Peyer's patch (tissue), 4 donors: ENCODE measurements around the gene NFIX. TPM values are rescaled to one million over a fixed set of nuclear protein-coding genes. Genes with fewer than 3 reads are reported as not detected.

Experiments used
- DNase-seq, 3 donors: peaks; one replicate each; pipeline ENCODE4 v3.0.0-alpha.2; 2017 to 2019
- H3K27ac ChIP-seq, 4 donors: fragments of 200-600 bp; sonication (generic); one replicate each; pipeline ENCODE4 v1.5.1; 2016 to 2019
- H3K27me3 ChIP-seq, 2 donors: fragments of 200-600 bp; sonication (generic); one replicate each; pipeline ENCODE4 v1.5.1; 2019
- H3K36me3 ChIP-seq, 3 donors: fragments of 200-600 bp; sonication (generic); one replicate each; pipeline ENCODE4 v1.5.1; 2016 to 2019
- H3K4me1 ChIP-seq, 4 donors: fragments of 200-600 bp; sonication (generic); one replicate each; pipeline ENCODE4 v1.5.1; 2016 to 2019
- H3K4me3 ChIP-seq, 4 donors: fragments of 200-600 bp; sonication (generic); 1 replicate in 3 of 4; 2 replicates in 1 of 4; pipeline ENCODE4 v1.5.1; 2016 to 2019; ENCODE audit warnings: mild to moderate bottlenecking in 1 of 4
- H3K9me3 ChIP-seq, 4 donors: fragments of 200-600 bp; sonication (generic); one replicate each; pipeline ENCODE4 v1.5.1; 2016 to 2019; ENCODE audit warnings: mild to moderate bottlenecking in 1 of 4
- CTCF ChIP-seq, 6 experiments: fragments of 450-650 bp in 4 of 6; fragments of 200-600 bp in 2 of 6; sonication (generic) in 1 of 6; IDR thresholded peaks; one replicate each; pipeline ENCODE4 v1.5.1; 2017 to 2019; ENCODE audit warnings: antibody characterized with exemption in 6 of 6, mild to moderate bottlenecking in 3 of 6, moderate library complexity in 1 of 6
- POLR2A ChIP-seq, 2 donors: fragments of 450-650 bp; IDR thresholded peaks; one replicate each; pipeline ENCODE4 v1.5.1; 2017; ENCODE audit warnings: antibody characterized with exemption in 2 of 2, mild to moderate bottlenecking in 2 of 2, moderate library complexity in 2 of 2
- total RNA-seq, 4 donors: library from RNA; depleted of rRNA; stranded (reverse); fragments of >200 nt; gene quantifications; one replicate each; pipeline ENCODE4 v1.1.0, GENCODE V29; 2016

The NFIX gene
- total RNA-seq, 4 donors from 2014 or later, result 13.5 to 56.9 (median 40.0) TPM

- H3K27me3 ChIP-seq, result no peaks in the 10 kb centered on the region
- DNase-seq, result no peak
- H3K4me3 ChIP-seq, result no peak overlapping the region
- H3K4me1 ChIP-seq, result peaks cover 0 to 28% (median 9%) of the 10 kb centered on the region in 4 donors
- H3K36me3 ChIP-seq, result peaks cover 0 to 7% (median 0%) of the 10 kb centered on the region in 3 donors
- H3K9me3 ChIP-seq, result no peaks in the 10 kb centered on the region
- TF ChIP-seq CTCF (IDR thresholded peaks at IDR 0.05), result no peak
- TF ChIP-seq POLR2A (IDR thresholded peaks at IDR 0.05), result no peak
- no peak overlapping the region for H3K27ac ChIP-seq
These were observed 127.1 kb downstream of the NFIX start for GRCh38 chr19:13122275-13122878.

- no peak for TF ChIP-seq CTCF (IDR thresholded peaks at IDR 0.05)
- TF ChIP-seq POLR2A (IDR thresholded peaks at IDR 0.05), result no peak
These were observed 128.0 kb downstream of the NFIX start for GRCh38 chr19:13122980-13123957.

GRCh38 chr19:13127051-13127450 lies 131.8 kb downstream of the NFIX start:
- TF ChIP-seq POLR2A (IDR thresholded peaks at IDR 0.05), result no peak
- TF ChIP-seq CTCF (IDR thresholded peaks at IDR 0.05), result no peak
- Histone ChIP-seq H3K4me1 (peaks cover 0 to 6% (median 0%) of the 10 kb centered on the region in 4 donors), H3K4me3 (no peak overlapping the region), H3K9me3 (no peaks in the 10 kb centered on the region), H3K27ac (no peak overlapping the region), H3K27me3 (no peaks in the 10 kb centered on the region), H3K36me3 (peaks cover 0 to 7% (median 0%) of the 10 kb centered on the region in 3 donors)
- DNase-seq, result no peak

More at GRCh38 chr19:13122980-13123957, 128.0 kb downstream of the NFIX start:
- no peak for DNase-seq
- peaks cover 0 to 7% (median 0%) of the 10 kb centered on the region in 3 donors for H3K36me3 ChIP-seq
- no peak overlapping the region for H3K4me3 ChIP-seq
- no peaks in the 10 kb centered on the region for H3K9me3 ChIP-seq
- no peak overlapping the region for H3K27ac ChIP-seq
- H3K4me1 ChIP-seq, result peaks cover 0 to 28% (median 9%) of the 10 kb centered on the region in 4 donors
- H3K27me3 ChIP-seq, result no peaks in the 10 kb centered on the region

GRCh38 chr19:13127811-13128575 lies 132.7 kb downstream of the NFIX start:
- no peaks in the 10 kb centered on the region for H3K4me1 ChIP-seq
- no peak for DNase-seq
- H3K4me3 ChIP-seq, result no peak overlapping the region
- H3K27me3 ChIP-seq, result no peaks in the 10 kb centered on the region
- H3K9me3 ChIP-seq, result no peaks in the 10 kb centered on the region
- H3K36me3 ChIP-seq, result peaks cover 0 to 7% (median 0%) of the 10 kb centered on the region in 3 donors
- no peak for TF ChIP-seq POLR2A (IDR thresholded peaks at IDR 0.05)
- no peak for TF ChIP-seq CTCF (IDR thresholded peaks at IDR 0.05)
- no peak overlapping the region for H3K27ac ChIP-seq

GRCh38 chr19:13128583-13128982 lies 133.3 kb downstream of the NFIX start:
- Histone ChIP-seq H3K27me3 (no peaks in the 10 kb centered on the region), H3K36me3 (peaks cover 0 to 7% (median 0%) of the 10 kb centered on the region in 3 donors), H3K9me3 (no peaks in the 10 kb centered on the region), H3K27ac (no peak overlapping the region), H3K4me3 (no peak overlapping the region), H3K4me1 (no peaks in the 10 kb centered on the region)
- TF ChIP-seq POLR2A (IDR thresholded peaks at IDR 0.05), result no peak
- no peak for TF ChIP-seq CTCF (IDR thresholded peaks at IDR 0.05)
- DNase-seq, result no peak
